B cell (primary cell): ENCODE measurements around the gene PLCL1.

ENCODE experiments used
- EZH2 ChIP-seq: IDR thresholded peaks from 2 replicates; pipeline ENCODE4 v1.6.1; 2012; ENCODE audit warnings: borderline replicate concordance, low read depth, mild to moderate bottlenecking, moderate library complexity, low read length; ENCODE audit not compliant: insufficient read depth, poor library complexity, severe bottlenecking
- TF ChIP-seq, protein P1 (sequence below): fragments of 200-600 bp; IDR thresholded peaks from one replicate; pipeline ENCODE4 v1.8.0; 2022; ENCODE audit warnings: antibody characterized with exemption, mild to moderate bottlenecking

DNA sequence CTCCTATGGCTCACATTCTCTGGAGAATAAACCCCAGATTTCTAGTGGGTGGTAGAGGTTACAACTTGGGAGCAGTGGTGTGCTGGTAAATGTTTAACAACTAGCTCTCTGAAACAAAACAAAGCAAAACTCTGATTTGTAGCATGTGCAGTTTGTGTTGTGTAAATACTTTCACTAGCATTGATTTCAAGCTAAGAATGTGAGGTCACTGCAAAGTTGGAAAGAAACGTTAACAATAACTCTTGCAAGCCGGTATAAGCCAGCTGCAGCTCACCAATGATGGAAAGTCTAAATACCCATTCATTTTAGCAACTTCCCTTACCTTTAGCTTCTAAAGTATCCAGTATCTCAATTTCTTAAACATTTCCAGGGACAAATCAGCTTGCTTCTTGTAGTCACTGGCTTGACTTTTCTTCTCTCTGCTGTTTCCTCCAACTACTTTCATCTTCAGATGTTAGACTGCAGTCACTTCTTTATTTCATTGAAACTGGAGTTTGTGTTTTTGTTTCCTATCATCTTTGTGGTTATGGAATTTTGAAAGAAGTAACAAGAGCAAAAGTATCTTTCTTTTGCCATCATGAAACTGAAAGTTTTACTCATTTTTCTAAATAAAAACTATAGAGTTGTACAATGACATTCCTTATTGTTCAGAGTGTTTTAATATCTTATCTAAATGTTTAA lies 140.2 kb downstream of the PLCL1 start:
- TF ChIP-seq, protein P1, sequence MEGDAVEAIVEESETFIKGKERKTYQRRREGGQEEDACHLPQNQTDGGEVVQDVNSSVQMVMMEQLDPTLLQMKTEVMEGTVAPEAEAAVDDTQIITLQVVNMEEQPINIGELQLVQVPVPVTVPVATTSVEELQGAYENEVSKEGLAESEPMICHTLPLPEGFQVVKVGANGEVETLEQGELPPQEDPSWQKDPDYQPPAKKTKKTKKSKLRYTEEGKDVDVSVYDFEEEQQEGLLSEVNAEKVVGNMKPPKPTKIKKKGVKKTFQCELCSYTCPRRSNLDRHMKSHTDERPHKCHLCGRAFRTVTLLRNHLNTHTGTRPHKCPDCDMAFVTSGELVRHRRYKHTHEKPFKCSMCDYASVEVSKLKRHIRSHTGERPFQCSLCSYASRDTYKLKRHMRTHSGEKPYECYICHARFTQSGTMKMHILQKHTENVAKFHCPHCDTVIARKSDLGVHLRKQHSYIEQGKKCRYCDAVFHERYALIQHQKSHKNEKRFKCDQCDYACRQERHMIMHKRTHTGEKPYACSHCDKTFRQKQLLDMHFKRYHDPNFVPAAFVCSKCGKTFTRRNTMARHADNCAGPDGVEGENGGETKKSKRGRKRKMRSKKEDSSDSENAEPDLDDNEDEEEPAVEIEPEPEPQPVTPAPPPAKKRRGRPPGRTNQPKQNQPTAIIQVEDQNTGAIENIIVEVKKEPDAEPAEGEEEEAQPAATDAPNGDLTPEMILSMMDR, result no peak
- TF ChIP-seq EZH2, result no peak
